Osteoblast (primary cell): ENCODE results near the gene KRT33B. TPM values are rescaled to one million over a fixed set of nuclear protein-coding genes. Genes with fewer than 3 reads are reported as not detected.
"Not testable (repeated sequence)": the region's sequence is repeated elsewhere in the genome, so short reads cannot be mapped to it uniquely, and the experiment has no call there.

Experiments
- DNase-seq: peaks from one replicate; pipeline ENCODE4 v3.0.0; 2011; ENCODE audit warnings: low spot score, mixed read lengths; ENCODE audit not compliant: insufficient read length; ENCODE audit errors: missing footprints
- H2AFZ ChIP-seq: 2 replicates; pipeline ENCODE4 v1.6.0; 2011; ENCODE audit warnings: mild to moderate bottlenecking, low read length
- H3K27ac ChIP-seq: 2 replicates; pipeline ENCODE4 v1.5.1; 2011; ENCODE audit warnings: mild to moderate bottlenecking, low read depth, low read length, moderate library complexity
- H3K27me3 ChIP-seq: 2 replicates; pipeline ENCODE4 v1.6.0; 2012; ENCODE audit warnings: mild to moderate bottlenecking, control low read depth, inconsistent platforms, low read length, moderate library complexity; ENCODE audit not compliant: insufficient read depth
- H3K36me3 ChIP-seq: 2 replicates; pipeline ENCODE4 v1.5.1; 2011; ENCODE audit warnings: mild to moderate bottlenecking, low read length, control low read depth, moderate library complexity; ENCODE audit not compliant: insufficient read depth
- H3K4me1 ChIP-seq: 2 replicates; pipeline ENCODE4 v1.5.1; 2011; ENCODE audit warnings: mild to moderate bottlenecking, low read length, control low read depth, moderate library complexity; ENCODE audit not compliant: insufficient read depth
- H3K4me2 ChIP-seq: 2 replicates; pipeline ENCODE4 v1.6.0; 2011; ENCODE audit warnings: mild to moderate bottlenecking, low read length; ENCODE audit not compliant: insufficient read depth
- H3K4me3 ChIP-seq: fragments of 200-600 bp; sonication (generic); 3 replicates; pipeline ENCODE4 v1.5.1; 2012; ENCODE audit warnings: mild to moderate bottlenecking, low read length, inconsistent platforms; ENCODE audit not compliant: insufficient read depth
- H3K79me2 ChIP-seq: 2 replicates; pipeline ENCODE4 v1.6.0; 2012; ENCODE audit warnings: mild to moderate bottlenecking, low read length, control low read depth, inconsistent platforms; ENCODE audit not compliant: insufficient read depth
- H3K9me3 ChIP-seq: 2 replicates; pipeline ENCODE4 v1.5.1; 2011; ENCODE audit warnings: low read depth, low read length, control low read depth
- H4K20me1 ChIP-seq: 2 replicates; pipeline ENCODE4 v1.6.0; 2012; ENCODE audit warnings: mild to moderate bottlenecking, low read length, control low read depth; ENCODE audit not compliant: insufficient read depth
- total RNA-seq: library from RNA; depleted of rRNA; stranded (reverse); fragments of >200 nt; gene quantifications from 2 replicates; pipeline ENCODE4 v1.2.3, GENCODE V29; 2012
- TF ChIP-seq, protein P1 (sequence below): IDR thresholded peaks from 2 replicates; pipeline ENCODE4 v1.5.1; 2011; ENCODE audit warnings: mild to moderate bottlenecking, low read depth, low read length, moderate library complexity; ENCODE audit errors: extremely low read depth

KRT33B gene
- total RNA-seq, 1 donor: 1.1 TPM

DNA sequence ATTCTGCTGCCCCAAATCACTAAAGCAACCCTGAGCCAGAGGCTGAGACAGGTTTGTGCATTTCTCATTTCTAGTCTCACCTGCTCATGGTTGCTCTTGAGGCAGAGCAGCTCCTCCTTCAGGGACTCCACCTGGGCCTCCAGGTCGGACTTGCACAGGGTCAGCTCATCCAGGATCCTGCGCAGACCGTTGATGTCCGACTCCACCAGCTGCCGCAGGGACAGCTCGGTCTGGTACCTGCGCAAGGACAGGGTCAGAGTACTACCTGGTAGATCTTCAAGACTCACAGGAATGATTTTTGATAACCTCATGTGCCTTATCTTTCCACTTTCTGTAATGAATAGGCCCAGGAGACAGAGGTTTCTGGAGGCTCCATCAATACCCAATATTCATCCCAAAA, 26.7 kb upstream of the KRT33B start:
- no peak overlapping the region for H3K4me3 ChIP-seq

GRCh38 chr17:41395611-41396010, 26.0 kb upstream of the KRT33B start:
- H3K27ac ChIP-seq: no peak overlapping the region
- no peak overlapping the region for H2AFZ ChIP-seq
- peaks cover 15% of the 10 kb centered on the region for H3K4me1 ChIP-seq
- H3K4me2 ChIP-seq: no peak overlapping the region
- H4K20me1 ChIP-seq: no peaks in the 10 kb centered on the region
- H3K36me3 ChIP-seq: no peaks in the 10 kb centered on the region
- TF ChIP-seq, protein P1, sequence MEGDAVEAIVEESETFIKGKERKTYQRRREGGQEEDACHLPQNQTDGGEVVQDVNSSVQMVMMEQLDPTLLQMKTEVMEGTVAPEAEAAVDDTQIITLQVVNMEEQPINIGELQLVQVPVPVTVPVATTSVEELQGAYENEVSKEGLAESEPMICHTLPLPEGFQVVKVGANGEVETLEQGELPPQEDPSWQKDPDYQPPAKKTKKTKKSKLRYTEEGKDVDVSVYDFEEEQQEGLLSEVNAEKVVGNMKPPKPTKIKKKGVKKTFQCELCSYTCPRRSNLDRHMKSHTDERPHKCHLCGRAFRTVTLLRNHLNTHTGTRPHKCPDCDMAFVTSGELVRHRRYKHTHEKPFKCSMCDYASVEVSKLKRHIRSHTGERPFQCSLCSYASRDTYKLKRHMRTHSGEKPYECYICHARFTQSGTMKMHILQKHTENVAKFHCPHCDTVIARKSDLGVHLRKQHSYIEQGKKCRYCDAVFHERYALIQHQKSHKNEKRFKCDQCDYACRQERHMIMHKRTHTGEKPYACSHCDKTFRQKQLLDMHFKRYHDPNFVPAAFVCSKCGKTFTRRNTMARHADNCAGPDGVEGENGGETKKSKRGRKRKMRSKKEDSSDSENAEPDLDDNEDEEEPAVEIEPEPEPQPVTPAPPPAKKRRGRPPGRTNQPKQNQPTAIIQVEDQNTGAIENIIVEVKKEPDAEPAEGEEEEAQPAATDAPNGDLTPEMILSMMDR: no peak
- no peak overlapping the region for H3K4me3 ChIP-seq
- H3K79me2 ChIP-seq: no peaks in the 10 kb centered on the region
- H3K27me3 ChIP-seq: no peaks in the 10 kb centered on the region
- DNase-seq: no peak
- no peaks in the 10 kb centered on the region for H3K9me3 ChIP-seq

More for the DNA sequence above, 26.7 kb upstream of the KRT33B start:
- Histone ChIP-seq H3K27ac (no peak overlapping the region), H4K20me1 (no peaks in the 10 kb centered on the region), H3K4me1 (peaks cover 15% of the 10 kb centered on the region), H2AFZ (no peak overlapping the region), H3K4me2 (no peak overlapping the region), H3K9me3 (no peaks in the 10 kb centered on the region), H3K27me3 (no peaks in the 10 kb centered on the region), H3K79me2 (no peaks in the 10 kb centered on the region), H3K36me3 (no peaks in the 10 kb centered on the region)
- TF ChIP-seq, protein P1: no peak
- no peak for DNase-seq

DNA sequence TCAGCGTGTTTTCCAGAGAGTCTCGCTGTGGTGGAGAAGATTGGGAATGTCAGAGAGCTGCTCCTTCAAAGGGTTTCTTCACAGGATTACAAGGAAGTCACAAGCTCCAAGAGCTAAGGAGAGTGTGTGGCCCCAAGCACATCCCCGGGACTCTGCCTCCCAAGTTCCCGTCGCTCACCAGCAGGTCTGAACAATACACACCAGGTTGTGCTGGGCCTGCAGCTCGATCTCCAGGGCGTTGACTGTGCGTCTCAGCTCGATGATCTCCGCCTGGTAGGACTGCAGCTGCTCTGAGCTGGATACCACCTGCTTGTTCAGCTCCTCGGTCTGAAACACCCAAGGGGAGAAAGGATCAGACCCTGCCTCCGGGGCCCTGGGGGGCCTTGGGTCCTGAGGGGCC, 25.4 kb upstream of the KRT33B start:
- H3K79me2 ChIP-seq, H4K20me1 ChIP-seq, H3K9me3 ChIP-seq, H3K4me3 ChIP-seq, H2AFZ ChIP-seq, H3K27ac ChIP-seq, H3K27me3 ChIP-seq, H3K36me3 ChIP-seq, DNase-seq, H3K4me2 ChIP-seq: not testable (repeated sequence)
- peaks cover 15% of the 10 kb centered on the region for H3K4me1 ChIP-seq

GRCh38 chr17:41394254-41394996, 24.8 kb upstream of the KRT33B start:
- Histone ChIP-seq H2AFZ (no peak overlapping the region), H3K4me3 (no peak overlapping the region), H3K4me1 (peaks cover 15% of the 10 kb centered on the region), H3K9me3 (no peaks in the 10 kb centered on the region), H4K20me1 (no peaks in the 10 kb centered on the region), H3K27me3 (no peaks in the 10 kb centered on the region), H3K36me3 (no peaks in the 10 kb centered on the region), H3K79me2 (no peaks in the 10 kb centered on the region), H3K27ac (no peak overlapping the region), H3K4me2 (no peak overlapping the region)
- DNase-seq: no peak
- TF ChIP-seq, protein P1: no peak
